ENCODE data around the gene RASA3. TPM values are rescaled to one million over a fixed set of nuclear protein-coding genes. Genes with fewer than 3 reads are reported as not detected.
A peak's percentile ranks its signal among the peaks of the same experiment; 100 is the strongest.
"Not testable (repeated sequence)": the region's sequence is repeated elsewhere in the genome, so short reads cannot be mapped to it uniquely, and the experiment has no call there.

The RASA3 gene
- 10 to 100 TPM; 10.2 to 13.2 TPM for total RNA-seq

DNA sequence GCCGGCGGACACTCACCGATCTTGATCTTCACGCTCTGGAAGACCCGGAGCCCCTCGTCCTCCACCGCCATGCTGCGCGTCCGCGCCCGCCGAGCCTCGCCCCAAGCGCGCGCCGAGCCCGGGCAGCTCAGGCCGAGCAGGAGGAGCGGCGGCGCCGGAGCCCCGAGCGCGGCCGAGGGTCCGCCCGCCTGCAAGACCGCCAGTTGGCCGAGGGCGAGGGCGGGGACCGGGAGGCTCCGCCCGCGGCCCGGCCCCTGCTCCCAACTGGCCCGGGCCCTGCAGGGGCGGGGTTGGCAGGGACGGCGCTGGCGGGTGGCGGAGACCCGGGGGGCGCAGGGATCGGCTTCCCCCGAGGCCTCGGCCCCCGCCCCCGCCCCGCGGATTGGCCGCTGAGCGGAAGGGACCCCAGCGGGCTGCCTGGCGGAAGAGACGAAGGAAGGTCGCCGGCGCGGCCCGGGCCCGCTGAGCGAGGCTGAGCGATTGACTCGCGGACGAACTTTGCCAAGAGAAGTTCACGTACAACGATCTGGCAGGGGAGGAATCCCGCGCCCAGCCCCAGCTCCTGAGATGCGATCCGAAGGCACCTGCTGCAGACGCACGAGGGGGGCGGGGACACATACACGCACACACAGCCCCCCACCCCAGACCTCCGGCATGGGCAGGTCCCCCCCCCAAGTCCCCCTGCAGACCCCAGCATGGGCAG, at the start of gene RASA3:
Gene RASA3 (minus strand): TSS at position 205 of the 703 bp plus-strand sequence. CDS start 134 bp downstream, at position 71.
- peaks cover 0 to 49% of the 10 kb centered on the region in 2 donors for H3K4me1 ChIP-seq
- H3K27me3 ChIP-seq, result no peaks in the 10 kb centered on the region
- H3K36me3 ChIP-seq, result no peaks in the 10 kb centered on the region
- no peak for TF ChIP-seq CTCF (IDR thresholded peaks at IDR 0.05)
- H3K27ac ChIP-seq, result peak within 1 kb of the TSS; percentile 85 to 88
- peak within 1 kb of the TSS; percentile 89 to 96 for H3K4me3 ChIP-seq
- H3K9me3 ChIP-seq, result no peaks in the 10 kb centered on the region
- no peak for DNase-seq (ENCODE audit: low spot score)

GRCh38 chr13:114179087-114179658, 46.8 kb upstream of the RASA3 start, which contains the start of gene CFAP97D2:
CFAP97D2 (plus strand) TSS chr13:114179257; CDS start chr13:114179331, 74 bp downstream.
- no peak for DNase-seq (ENCODE audit: low spot score)
- TF ChIP-seq CTCF (IDR thresholded peaks at IDR 0.05), result no peak
- no peaks in the 10 kb centered on the region for H3K27me3 ChIP-seq
- H3K4me1 ChIP-seq, result no peaks in the 10 kb centered on the region
- H3K9me3 ChIP-seq, result no peaks in the 10 kb centered on the region
- no peak within 1 kb of the TSS for H3K4me3 ChIP-seq
- no peaks in the 10 kb centered on the region for H3K36me3 ChIP-seq
- H3K27ac ChIP-seq, result no peak within 1 kb of the TSS

DNA sequence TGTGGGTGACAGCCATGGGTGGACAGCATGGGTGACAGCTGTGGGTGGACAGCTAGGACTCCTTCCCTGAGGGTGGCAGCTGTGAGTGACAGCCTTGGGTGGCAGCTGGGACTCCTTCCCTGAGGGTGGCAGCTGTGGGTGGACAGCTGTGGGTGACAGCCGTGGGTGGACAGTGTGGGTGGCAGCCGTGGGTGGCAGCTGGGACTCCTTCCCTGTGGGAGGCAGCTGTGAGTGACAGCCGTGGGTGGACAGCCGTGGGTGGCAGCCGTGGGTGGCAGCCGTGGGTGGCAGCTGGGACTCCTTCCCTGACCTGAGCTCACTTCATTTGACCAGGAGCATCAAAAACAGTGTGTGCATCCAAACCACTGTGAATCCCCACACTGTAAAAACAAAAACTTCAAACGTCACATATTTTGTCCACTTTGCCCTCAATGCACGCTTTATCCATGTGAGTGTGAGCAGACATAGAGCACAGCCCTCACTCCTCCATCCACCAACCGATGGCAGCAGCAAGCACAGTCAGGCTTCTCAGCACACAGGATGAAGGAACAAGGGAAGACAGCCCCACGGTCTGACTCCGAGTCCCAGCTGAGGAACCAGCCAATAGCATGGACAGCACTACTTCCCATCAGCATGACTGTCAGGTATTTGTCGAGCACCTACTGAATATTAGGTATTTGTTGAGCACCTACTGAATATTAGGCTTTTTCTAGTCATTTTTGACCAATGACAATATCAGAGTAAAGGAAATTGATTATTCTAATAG, 45.0 kb upstream of the RASA3 start:
- Histone ChIP-seq H3K27me3 (no peaks in the 10 kb centered on the region), H3K9me3 (peaks cover 0 to 16% of the 10 kb centered on the region in 2 donors), H3K27ac (no peak overlapping the region), H3K4me1 (no peaks in the 10 kb centered on the region), H3K4me3 (no peak overlapping the region), H3K36me3 (no peaks in the 10 kb centered on the region)
- DNase-seq (ENCODE audit: low spot score), result no peak
- no peak for TF ChIP-seq CTCF (IDR thresholded peaks at IDR 0.05)

DNA sequence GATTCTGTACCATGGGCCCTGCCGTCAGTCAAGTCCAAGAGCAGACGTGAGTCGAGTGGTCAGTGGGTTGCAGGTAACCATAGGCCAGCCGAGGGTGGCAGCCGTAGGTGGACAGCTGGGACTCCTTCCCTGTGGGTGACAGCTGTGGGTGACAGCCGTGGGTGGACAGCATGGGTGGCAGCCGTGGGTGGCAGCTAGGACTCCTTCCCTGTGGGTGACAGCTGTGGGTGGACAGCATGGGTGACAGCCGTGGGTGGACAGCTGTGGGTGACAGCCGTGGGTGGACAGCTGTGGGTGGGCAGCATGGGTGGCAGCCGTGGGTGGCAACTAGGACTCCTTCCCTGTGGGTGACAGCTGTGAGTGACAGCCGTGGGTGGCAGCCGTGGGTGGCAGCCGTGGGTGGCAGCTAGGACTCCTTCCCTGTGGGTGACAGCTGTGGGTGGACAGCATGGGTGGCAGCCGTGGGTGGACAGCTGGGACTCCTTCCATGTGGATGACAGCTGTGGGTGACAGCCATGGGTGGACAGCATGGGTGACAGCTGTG, 44.0 kb upstream of the RASA3 start:
- H3K27me3 ChIP-seq, result not testable (repeated sequence)

GRCh38 chr13:114174529-114174961, 42.1 kb upstream of the RASA3 start:
- peaks cover 0 to 22% of the 10 kb centered on the region in 2 donors for H3K9me3 ChIP-seq
- no peak overlapping the region for H3K27ac ChIP-seq
- no peaks in the 10 kb centered on the region for H3K36me3 ChIP-seq
- H3K4me1 ChIP-seq, result no peaks in the 10 kb centered on the region
- no peak overlapping the region for H3K4me3 ChIP-seq
- no peaks in the 10 kb centered on the region for H3K27me3 ChIP-seq
- DNase-seq (ENCODE audit: low spot score), result no peak
- no peak for TF ChIP-seq CTCF (IDR thresholded peaks at IDR 0.05)

More for the DNA sequence above, 44.0 kb upstream of the RASA3 start:
- peaks cover 0 to 22% of the 10 kb centered on the region in 2 donors for H3K9me3 ChIP-seq
- H3K4me3 ChIP-seq; DNase-seq (ENCODE audit: low spot score); H3K36me3 ChIP-seq; H3K27ac ChIP-seq; H3K4me1 ChIP-seq: not testable (repeated sequence)

GRCh38 chr13:114173745-114174144, 41.3 kb upstream of the RASA3 start:
- no peaks in the 10 kb centered on the region for H3K4me1 ChIP-seq
- no peak overlapping the region for H3K4me3 ChIP-seq
- peaks cover 0 to 22% of the 10 kb centered on the region in 2 donors for H3K9me3 ChIP-seq
- no peak for DNase-seq (ENCODE audit: low spot score)
- no peak for TF ChIP-seq CTCF (IDR thresholded peaks at IDR 0.05)
- H3K36me3 ChIP-seq, result no peaks in the 10 kb centered on the region
- H3K27ac ChIP-seq, result no peak overlapping the region
- no peaks in the 10 kb centered on the region for H3K27me3 ChIP-seq

Data from right atrium auricular region (tissue), 2 donors.